ENCODE measurements around the gene KRTAP2-3.
"Not testable (repeated sequence)": the region's sequence is repeated elsewhere in the genome, so short reads cannot be mapped to it uniquely, and the experiment has no call there.

Gene KRTAP2-3

DNA sequence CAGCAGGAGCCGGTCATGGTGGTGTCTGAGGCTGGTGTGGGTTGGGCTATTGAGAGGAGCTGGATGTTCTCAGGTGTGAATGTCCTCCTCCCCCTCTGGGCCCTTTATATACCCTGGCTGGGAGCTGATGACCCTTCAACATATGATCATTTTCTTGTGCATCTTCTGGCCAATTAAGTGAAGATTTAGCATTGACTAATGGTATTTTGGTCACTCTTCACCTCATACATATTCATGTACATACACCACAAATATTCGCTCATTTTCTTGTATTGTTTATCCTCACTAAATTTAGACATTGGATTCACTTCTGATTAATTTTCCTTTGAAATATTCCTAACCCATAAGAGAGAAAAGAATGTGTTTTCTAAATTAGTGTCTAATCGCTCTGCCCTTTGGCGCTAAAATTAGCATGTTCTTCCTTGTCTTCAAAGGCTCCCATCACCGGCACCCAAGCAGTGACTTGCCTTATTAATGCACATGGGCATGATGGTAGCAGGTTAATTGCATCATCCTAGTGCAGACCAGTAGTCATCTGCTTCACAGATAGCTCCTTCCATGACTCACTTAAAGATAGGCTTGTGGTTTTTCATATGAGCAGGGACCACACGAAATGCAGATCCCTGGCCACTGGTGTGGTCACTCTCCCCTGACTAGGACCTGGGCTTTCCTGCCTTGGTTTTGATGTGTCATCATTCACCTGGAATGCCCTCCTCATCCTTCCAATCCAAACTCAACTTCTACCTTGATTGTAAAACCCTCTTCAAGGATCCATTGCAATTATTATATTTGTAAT, 6.1 kb upstream of the KRTAP2-3 start, which contains the start of gene KRTAP2-4:
Gene KRTAP2-4, minus strand, starts transcription at position 51 of the 796 bp plus-strand sequence. Its CDS starts 34 bp downstream, at position 17.
- no peak for DNase-seq

DNA sequence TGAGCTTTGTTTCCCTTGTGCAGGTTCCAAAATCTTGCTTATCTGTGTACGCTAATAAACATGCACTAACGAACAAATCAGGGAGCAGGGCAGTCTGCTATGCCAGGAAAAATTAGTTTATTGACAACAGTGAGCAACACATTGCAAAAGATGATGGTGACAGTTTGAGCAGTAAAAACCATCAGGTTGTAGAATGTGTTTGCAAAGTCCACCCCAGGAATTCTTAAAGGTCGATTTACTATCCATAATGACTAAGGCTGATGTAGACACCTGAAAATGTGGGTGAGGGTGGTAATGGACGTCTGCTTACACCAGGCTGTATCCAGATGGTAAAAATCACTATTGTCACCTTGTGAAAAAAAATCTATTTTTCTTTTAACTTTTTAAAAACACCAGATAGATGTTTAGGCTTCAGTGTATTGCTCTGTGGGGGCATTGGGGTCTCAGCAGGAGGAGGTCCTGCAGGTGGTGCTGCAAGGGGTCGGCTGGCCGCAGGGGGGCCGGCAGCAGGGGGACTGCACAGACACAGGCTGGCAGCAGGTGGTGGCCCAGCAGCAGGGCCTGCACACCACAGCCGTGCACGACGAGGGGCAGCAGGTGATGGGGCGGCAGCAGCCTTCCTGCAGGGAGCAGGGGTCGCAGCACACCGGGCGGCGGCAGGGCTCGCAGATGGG, 5.2 kb upstream of the KRTAP2-3 start:
- not testable (repeated sequence) for DNase-seq

DNA sequence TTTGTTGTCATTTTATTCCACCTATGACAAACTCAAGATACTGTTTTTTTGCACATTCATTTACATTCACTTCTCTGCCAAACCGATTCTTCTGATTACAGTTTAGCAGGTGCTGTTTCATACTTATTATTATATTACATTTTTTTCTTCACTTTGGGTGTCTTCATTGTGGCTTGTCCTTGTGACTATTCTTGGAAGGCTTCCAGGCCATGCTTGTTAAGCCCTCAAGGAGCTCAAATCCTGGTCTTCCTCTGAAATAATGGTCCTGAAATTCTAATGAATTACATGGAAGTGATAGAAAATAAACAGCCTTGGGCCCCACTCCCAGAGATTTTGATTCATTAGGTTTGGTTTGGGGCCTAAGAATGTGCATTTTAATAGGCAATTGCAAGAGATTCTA, 4.4 kb upstream of the KRTAP2-3 start:
- no peak for DNase-seq

DNA sequence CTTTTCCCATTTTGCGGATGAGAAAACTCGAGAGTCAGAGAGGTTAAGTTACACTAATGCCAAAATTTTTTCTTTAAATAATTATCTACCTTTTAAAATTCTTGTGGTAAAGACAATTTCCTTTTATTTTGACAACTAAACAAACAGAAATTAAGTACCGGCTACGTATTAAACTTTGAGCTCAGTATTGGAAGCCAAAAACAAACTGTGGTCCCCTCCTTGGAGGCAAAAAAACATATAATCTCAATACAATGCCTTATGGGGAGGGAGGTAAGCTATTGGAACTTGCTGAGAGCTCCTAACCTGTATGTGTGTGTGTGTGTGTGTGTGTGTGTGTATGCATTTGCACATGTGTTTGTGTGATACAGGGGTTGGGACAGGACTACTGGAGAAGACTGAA, 3.5 kb upstream of the KRTAP2-3 start:
- DNase-seq: no peak

DNA sequence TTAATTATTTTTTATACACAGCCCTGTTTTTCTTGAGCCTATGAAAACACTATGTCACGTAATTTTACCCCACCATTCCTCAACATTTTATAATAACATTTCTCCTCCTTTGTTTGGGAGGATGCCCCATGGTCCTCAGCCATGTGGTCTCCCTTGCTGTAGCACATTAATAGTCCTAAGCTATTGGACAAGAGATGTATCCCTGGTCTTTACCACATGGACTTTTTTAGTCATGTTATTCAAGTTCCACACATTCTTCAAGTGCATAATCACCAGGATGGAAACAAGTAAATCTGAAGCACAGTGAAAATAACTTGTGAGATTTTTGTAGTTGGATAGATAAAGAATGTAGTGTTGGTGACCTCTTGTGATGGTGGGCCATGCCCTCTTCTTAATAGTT, 2.0 kb upstream of the KRTAP2-3 start:
- DNase-seq: no peak

DNA sequence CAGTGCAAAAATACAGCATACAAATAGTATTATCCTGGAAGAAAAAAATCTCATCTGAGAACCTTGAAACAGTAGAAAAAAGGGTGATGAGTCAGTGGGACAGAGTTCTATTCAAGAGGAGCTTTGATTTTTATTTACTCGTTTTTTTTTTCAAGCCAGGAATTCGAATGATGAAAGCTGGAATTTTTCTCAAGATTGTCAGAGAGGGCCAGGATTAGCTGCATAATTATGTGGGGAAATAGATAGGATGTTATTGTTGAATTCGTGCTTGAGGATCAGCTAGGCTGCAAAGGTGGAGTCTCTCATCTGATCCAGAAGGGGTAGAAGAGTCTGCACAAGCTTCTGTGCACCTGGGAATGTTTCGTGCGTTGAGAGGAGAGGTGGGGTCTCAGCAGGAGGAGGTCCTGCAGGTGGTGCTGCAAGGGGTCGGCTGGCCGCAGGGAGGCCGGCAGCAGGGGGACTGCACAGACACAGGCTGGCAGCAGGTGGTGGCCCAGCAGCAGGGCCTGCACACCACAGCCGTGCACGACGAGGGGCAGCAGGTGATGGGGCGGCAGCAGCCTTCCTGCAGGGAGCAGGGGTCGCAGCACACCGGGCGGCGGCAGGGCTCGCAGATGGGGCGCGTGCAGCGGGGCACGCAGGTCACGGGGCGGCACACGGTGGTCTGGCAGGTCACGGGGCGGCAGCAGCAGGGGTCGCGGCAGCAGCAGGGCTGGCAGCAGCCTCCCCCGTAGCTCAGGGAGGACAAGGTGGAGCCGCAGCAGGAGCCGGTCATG, 450 bp downstream of the KRTAP2-3 start:
- not testable (repeated sequence) for DNase-seq

DNA sequence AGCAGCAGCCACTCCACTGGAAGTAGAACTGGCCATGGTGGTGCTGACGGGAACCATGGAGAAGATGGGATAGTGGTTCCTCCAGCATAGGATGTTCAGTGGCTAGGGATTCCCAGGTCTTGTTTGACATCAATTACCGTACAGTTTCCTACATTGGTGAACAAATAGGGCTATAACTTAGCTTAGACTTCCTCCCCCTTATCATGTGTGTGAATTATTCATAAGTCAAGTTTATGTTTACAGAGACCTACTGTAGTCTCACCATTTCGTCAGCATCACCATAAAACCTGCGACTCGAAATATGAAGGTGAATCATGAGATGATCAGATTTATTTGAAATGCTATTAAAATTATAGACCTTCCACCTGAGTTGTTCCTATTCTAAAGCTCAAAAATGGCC, 1.2 kb downstream of the KRTAP2-3 start:
- no peak for DNase-seq

DNA sequence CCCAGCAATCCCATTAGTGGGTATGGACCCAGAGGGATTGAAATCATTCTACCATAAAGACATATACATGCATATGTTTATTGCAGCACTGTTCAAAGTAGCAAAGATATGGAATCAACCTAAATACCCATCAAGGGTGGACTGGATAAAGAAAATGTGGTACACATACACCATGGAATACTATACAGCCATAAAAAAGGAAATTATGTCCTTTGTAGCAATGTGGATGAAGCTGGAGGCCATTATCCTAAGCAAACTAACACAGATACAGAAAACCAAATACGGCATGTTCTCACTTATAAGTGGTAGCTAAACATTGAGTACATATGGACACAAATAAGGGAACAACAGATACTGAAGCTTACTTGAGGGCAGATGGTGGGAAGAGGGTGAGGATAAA, 2.4 kb downstream of the KRTAP2-3 start:
- no peak for DNase-seq

DNA sequence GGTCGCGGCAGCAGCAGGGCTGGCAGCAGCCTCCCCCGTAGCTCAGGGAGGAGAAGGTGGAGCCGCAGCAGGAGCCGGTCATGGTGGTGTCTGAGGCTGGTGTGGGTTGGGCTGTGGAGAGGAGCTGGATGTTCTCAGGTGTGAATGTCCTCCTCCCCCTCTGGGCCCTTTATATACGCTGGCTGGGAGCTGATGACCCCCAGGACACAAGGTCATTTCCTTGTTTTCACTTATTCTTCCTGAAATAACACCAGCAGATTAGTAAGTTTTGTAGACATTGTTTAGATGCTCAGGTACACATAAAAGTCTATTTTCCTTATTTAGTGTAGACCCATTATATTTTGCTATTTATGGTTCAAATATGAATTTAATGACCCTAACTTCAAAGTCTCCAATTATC, 4.8 kb downstream of the KRTAP2-3 start, which contains the start of gene KRTAP2-2:
Gene KRTAP2-2, minus strand, starts transcription at position 101 of the 400 bp plus-strand sequence. Its CDS starts 19 bp downstream, at position 82.
- not testable (repeated sequence) for DNase-seq

DNA sequence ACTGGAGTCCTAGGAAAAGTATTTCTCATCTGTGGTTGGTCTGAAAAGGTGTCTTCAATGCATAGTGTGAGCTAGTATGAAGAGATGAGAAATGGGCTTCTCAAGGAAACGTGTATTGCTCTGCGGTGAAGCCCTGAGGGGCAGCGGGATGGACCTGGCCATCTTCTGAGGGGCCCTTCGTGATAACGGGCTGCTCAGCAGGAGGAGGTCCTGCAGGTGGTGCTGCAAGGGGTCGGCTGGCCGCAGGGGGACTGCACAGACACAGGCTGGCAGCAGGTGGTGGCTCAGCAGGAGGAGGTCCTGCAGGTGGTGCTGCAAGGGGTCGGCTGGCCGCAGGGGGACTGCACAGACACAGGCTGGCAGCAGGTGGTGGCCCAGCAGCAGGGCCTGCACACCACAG, 5.4 kb downstream of the KRTAP2-3 start:
- not testable (repeated sequence) for DNase-seq

DNA sequence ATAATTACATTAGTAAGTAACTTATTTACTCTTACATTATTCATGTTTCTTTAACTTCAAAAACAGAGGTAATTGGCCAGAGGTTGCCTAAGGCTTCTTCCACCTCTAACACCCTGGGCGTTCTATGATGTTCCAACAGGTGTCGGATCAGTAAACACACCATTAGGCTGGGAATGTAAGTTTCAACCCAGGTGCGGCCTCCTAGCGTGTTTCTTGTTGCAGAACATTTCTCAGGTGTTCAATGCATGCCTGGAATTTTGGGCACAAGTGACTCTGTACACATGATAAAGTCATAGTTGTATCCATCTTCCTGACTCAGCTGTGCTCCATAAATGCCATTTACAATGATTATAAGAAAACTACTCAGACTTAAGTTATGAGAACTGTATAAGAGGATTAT, 5.9 kb downstream of the KRTAP2-3 start:
- no peak for DNase-seq

DNA sequence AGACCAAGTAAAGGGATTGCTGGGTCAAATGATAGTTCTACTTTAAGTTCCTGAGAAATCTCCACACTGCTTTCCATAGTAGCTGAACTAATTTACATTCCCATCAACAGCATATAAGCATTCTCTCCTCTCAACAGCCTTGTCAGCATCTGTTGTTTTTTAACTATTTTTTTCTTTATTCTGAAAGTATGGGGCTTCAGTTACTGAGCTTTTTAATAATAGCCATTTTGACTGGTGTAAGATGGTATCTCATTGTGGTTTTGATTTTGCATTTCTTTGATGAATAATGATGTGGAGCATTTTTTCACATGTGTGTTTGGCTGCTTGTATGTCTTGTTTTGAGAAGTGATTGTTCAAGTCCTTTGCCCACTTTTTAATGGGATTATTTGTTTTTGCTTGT, 7.3 kb downstream of the KRTAP2-3 start:
- no peak for DNase-seq

DNA sequence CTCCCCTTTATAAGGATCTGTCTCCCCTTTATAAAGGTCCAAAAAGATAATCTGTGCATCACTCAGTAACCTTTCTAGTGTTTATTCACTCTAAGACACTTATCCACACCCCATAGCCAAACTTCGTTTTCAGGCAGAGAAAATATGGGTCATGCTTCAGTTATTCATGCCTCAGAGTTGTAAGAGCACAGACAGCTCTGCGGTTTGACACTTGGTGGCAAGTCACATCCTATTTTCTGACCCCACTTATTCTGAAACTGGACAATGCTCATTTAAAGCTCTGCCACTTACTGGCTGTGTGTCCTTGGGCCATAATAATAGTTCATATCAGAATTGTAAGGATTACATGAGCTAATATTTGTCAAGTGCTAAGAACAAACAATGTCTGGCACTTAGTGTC, 10.8 kb downstream of the KRTAP2-3 start:
- no peak for DNase-seq

DNA sequence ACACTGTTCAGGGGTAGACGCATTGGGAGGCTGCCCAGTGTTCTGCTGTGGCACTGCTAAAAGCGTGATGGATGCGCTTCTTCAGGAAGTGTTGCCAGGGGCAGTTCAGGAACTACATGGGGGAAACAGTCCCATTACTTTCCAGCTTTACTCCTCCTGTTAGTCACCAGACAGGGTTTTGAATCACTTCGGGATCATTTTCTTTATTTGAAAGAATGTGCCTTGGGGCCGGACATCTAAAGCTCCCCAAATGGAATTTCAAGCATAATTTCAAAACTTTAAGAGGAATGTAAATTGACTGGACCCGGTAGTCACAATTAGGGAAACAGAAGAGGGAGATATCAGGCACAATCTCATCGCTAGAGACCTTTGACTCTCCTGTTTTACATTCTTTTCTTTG, 11.5 kb downstream of the KRTAP2-3 start:
- no peak for DNase-seq

DNA sequence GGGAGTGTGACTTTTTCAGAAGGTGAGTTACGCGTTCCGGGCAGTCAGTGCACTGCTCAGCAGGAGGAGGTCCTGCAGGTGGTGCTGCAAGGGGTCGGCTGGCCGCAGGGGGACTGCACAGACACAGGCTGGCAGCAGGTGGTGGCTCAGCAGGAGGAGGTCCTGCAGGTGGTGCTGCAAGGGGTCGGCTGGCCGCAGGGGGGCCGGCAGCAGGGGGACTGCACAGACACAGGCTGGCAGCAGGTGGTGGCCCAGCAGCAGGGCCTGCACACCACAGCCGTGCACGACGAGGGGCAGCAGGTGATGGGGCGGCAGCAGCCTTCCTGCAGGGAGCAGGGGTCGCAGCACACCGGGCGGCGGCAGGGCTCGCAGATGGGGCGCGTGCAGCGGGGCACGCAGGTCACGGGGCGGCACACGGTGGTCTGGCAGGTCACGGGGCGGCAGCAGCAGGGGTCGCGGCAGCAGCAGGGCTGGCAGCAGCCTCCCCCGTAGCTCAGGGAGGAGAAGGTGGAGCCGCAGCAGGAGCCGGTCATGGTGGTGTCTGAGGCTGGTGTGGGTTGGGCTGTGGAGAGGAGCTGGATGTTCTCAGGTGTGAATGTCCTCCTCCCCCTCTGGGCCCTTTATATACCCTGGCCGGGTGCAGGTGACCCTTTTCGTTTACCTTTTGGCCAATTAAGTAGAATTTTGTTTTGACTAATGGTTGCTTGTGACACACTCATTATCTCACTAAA, 13.0 kb downstream of the KRTAP2-3 start, which contains the start of gene KRTAP2-1:
Gene KRTAP2-1, minus strand, starts transcription at position 582 of the 731 bp plus-strand sequence. Its CDS starts 49 bp downstream, at position 533.
- DNase-seq: not testable (repeated sequence)

DNA sequence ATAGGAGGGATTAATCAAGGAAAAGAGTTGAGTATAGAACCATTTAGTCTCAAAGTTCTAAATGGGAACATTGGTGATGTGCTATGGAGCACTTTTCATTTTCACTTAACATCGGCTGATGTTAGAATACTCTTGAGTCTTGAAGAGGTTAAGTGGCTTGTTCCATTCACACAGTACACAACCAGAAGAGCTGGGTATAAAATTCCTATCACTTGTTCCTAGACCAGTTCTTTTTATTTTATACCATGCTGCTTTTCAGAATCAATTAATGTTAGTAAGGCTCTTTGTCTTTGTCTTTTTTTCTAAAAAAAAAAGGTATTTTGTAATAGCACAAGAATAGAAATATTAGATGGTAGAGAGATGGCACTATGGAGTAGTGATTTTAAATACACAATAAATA, 17.0 kb downstream of the KRTAP2-3 start:
- no peak for DNase-seq

DNA sequence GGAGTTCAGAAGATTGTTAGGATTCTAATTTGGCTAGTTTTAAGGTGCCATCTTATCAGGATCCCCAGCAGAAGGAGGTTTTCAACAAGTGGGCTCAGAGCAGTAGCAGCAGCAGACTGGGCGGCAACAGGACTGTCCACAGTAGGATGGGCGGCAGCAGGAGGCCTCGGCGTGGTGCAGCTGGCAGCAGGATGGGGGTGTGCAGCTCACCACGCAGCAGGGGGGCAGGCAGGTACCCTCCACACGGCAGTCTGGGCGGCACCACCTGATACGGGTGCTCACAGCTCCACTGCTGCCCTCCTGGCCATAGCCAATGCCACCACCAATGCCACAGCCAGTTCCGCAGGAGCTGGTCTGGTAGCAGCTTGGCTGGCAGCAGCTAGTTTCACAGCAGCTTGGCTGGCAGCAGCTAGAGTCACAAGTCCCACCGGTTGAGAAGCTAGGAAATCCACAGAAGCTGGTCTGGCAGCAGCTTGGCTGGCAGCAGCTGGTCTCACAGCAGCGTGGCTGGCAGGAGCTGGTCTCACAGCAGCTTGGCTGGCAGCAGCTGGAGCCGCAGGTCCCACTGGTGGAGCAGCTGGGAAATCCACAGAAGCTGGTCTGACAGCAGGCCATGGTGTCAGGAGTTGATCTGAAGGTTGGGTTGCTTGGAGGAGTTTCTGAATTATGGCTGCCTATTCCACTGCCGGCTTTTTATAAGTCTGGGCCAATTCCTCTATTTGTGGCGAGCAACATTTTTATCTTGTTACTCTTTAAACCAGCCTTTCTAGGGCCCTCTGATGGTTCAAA, 18.9 kb downstream of the KRTAP2-3 start, which contains the start of gene KRTAP1-1:
Gene KRTAP1-1, minus strand, starts transcription at position 668 of the 789 bp plus-strand sequence. Its CDS starts 53 bp downstream, at position 615.
- DNase-seq: not testable (repeated sequence)

DNA sequence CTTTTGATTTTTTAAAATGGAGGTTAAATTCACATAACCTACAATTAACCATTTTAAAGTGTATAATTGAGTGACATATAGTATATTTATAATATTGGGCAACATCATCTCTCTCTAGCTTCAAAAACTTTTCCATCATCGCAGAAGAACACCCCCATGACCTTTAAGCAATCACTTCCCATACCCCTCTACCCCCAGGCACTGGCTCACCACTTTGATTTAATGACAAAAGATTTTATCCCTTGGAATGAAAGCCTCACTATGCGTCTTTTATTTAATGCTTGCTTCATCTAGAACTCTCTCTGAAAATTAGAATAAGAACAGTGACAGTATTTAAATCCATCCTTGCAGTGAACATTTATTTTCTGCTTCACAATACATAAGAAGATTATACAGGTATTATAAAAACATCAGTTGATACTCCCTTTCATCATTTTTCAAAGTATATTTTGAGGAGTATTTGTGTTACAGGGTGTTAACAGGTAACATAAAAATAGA, 22.0 kb downstream of the KRTAP2-3 start:
- no peak for DNase-seq

DNA sequence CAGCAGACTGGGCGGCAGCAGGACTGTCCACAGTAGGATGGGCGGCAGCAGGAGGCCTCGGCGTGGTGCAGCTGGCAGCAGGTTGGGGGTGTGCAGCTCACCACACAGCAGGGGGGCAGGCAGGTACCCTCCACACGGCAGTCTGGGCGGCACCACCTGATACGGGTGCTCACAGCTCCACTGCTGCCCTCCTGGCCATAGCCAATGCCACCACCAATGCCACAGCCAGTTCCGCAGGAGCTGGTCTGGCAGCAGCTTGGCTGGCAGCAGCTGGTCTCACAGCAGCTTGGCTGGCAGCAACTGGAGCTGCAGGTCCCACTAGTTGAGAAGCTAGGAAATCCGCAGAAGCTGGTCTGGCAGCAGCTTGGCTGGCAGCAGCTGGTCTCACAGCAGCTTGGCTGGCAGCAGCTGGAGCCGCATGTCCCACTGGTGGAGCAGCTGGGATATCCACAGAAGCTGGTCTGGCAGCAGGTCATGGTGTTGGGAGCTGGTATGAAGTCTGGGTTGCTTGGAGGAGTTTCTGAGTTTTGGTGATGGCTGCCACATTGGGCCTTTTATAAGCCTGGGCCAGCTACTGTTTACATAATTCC, 25.5 kb downstream of the KRTAP2-3 start, which contains the start of gene KRTAP1-3:
Gene KRTAP1-3, minus strand, starts transcription at position 529 of the 590 bp plus-strand sequence. Its CDS starts 53 bp downstream, at position 476.
- not testable (repeated sequence) for DNase-seq

DNA sequence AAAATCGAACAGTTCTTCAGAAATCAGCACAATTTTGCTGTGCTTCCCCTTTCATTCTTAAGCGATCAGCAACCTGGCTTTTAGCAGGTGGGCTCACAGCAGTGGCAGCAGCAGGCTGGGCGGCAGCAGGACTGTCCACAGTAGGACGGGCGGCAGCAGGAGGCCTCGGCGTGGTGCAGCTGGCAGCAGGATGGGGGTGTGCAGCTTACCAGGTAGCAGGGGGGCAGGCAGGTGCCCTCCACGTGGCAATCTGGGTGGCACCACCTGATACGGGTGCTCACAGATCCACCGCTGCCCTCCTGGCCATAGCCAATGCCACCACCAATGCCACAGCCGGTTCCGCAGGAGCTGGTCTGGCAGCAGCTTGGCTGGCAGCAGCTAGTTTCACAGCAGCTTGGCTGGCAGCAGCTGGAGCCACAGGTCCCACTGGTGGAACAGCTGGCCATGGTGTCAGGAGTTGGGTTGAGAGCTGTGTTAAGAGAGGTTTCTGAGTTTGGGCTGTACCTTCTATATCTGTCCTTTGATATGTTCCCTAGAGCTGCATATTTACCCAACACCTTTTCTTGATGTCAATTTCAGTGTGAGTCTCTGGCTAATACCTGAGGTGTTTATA, 30.2 kb downstream of the KRTAP2-3 start, which contains the start of gene KRTAP1-4:
Gene KRTAP1-4, minus strand, starts transcription at position 563 of the 613 bp plus-strand sequence. Its CDS starts 117 bp downstream, at position 446.
- no peak for DNase-seq
